ENCODE data around the gene MMP13. TPM values are rescaled to one million over a fixed set of nuclear protein-coding genes. Genes with fewer than 3 reads are reported as not detected.

MMP13 gene
- total RNA-seq, 4 donors from 2014 or later: not detected

GRCh38 chr11:102934735-102935134 is 20.8 kb downstream of the MMP13 start:
- intact Hi-C loops (cut with DNase I; ENCODE audit: low total_unique reads): no loop called here
- no peak for TF ChIP-seq POLR2A (IDR thresholded peaks at IDR 0.05)
- no peak for TF ChIP-seq CTCF (IDR thresholded peaks at IDR 0.05 in 4 of 5, conservative IDR thresholded peaks at IDR 0.05 in 1 of 5)
- no peaks in the 10 kb centered on the region for H3K9me3 ChIP-seq
- H3K27me3 ChIP-seq: no peaks in the 10 kb centered on the region
- no peak for ATAC-seq
- H3K4me1 ChIP-seq: no peaks in the 10 kb centered on the region
- no peak overlapping the region for H3K4me3 ChIP-seq
- in situ Hi-C loops (cut with MboI; ENCODE audit: low sequenced_read_pairs in 4 of 4): loop anchor here in 1 of 4 donors (25.0 kb wide), 1 partner anchor 197 kb away; no protein-coding TSS in a partner anchor
- no peaks in the 10 kb centered on the region for H3K36me3 ChIP-seq
- no peak overlapping the region for H3K27ac ChIP-seq
- no peak for DNase-seq

DNA sequence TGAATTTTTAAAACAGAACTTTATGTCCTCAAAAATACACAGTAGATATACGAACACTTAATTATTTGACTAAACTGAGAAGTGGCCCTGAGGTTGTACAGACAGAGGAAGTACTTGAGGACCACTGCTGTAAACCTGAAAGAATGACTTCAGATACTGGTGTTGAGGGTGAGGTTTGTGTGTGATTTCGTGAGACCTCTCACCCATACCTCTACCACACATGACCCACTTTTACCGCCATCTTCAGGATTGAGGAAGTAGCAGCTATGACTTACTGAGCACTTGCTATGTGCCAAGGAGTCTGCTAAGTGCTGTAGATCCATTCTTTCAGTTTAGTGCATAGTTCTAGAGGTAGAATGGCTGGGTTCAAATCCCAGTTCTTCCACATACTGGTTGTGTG is 21.9 kb downstream of the MMP13 start:
- H3K9me3 ChIP-seq: no peaks in the 10 kb centered on the region
- H3K36me3 ChIP-seq: no peaks in the 10 kb centered on the region
- ATAC-seq: no peak
- no peak overlapping the region for H3K27ac ChIP-seq
- in situ Hi-C loops (cut with MboI; ENCODE audit: low sequenced_read_pairs in 4 of 4) (loop anchor here in 1 of 4 donors (25.0 kb wide), 1 partner anchor 196 kb away; no protein-coding TSS in a partner anchor), intact Hi-C loops (cut with DNase I; ENCODE audit: low total_unique reads) (no loop called here)
- no peak overlapping the region for H3K4me3 ChIP-seq
- no peaks in the 10 kb centered on the region for H3K27me3 ChIP-seq
- TF ChIP-seq CTCF (IDR thresholded peaks at IDR 0.05 in 4 of 5, conservative IDR thresholded peaks at IDR 0.05 in 1 of 5) (no peak), POLR2A (IDR thresholded peaks at IDR 0.05) (no peak)
- DNase-seq: no peak
- H3K4me1 ChIP-seq: no peaks in the 10 kb centered on the region

- Histone ChIP-seq H3K27me3 (no peaks in the 10 kb centered on the region), H3K9me3 (no peaks in the 10 kb centered on the region), H3K4me1 (no peaks in the 10 kb centered on the region), H3K36me3 (no peaks in the 10 kb centered on the region), H3K4me3 (no peak overlapping the region), H3K27ac (no peak overlapping the region)
- ATAC-seq (no peak), DNase-seq (no peak)
- TF ChIP-seq CTCF (IDR thresholded peaks at IDR 0.05 in 4 of 5, conservative IDR thresholded peaks at IDR 0.05 in 1 of 5): no peak
- no peak for TF ChIP-seq POLR2A (IDR thresholded peaks at IDR 0.05)
- in situ Hi-C loops (cut with MboI; ENCODE audit: low sequenced_read_pairs in 4 of 4) (loop anchor here in 1 of 4 donors (25.0 kb wide), 1 partner anchor 195 kb away; no protein-coding TSS in a partner anchor), intact Hi-C loops (cut with DNase I; ENCODE audit: low total_unique reads) (no loop called here)
Measured at GRCh38 chr11:102932678-102933077, 22.9 kb downstream of the MMP13 start.

DNA sequence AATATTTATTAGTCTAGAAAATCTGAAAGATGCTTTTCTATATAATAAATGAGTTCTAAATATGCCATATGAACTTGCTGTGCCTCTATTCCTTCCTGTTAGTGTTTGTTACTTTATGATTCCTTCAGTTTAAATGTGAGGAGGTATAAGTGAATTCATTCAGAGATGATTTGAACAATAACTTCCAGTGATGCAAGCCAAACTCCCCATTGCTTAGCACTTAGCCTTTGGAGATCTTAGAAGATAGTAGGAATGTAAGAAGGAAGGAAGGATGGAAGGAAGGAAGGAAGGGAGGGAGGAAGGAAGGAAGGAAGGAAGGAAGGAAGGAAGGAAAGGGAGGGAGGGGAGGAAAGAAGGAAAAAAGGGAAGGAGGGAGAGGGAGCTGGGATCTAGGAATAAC is 25.1 kb downstream of the MMP13 start:
- no peaks in the 10 kb centered on the region for H3K27me3 ChIP-seq
- no peaks in the 10 kb centered on the region for H3K4me1 ChIP-seq
- in situ Hi-C loops (cut with MboI; ENCODE audit: low sequenced_read_pairs in 4 of 4) (loop anchor here in 1 of 4 donors (25.0 kb wide), 1 partner anchor 193 kb away; no protein-coding TSS in a partner anchor), intact Hi-C loops (cut with DNase I; ENCODE audit: low total_unique reads) (no loop called here)
- no peak overlapping the region for H3K4me3 ChIP-seq
- H3K9me3 ChIP-seq: no peaks in the 10 kb centered on the region
- no peak for TF ChIP-seq POLR2A (IDR thresholded peaks at IDR 0.05)
- no peak for TF ChIP-seq CTCF (IDR thresholded peaks at IDR 0.05 in 4 of 5, conservative IDR thresholded peaks at IDR 0.05 in 1 of 5)
- DNase-seq (no peak), ATAC-seq (no peak)
- no peak overlapping the region for H3K27ac ChIP-seq
- H3K36me3 ChIP-seq: no peaks in the 10 kb centered on the region

DNA sequence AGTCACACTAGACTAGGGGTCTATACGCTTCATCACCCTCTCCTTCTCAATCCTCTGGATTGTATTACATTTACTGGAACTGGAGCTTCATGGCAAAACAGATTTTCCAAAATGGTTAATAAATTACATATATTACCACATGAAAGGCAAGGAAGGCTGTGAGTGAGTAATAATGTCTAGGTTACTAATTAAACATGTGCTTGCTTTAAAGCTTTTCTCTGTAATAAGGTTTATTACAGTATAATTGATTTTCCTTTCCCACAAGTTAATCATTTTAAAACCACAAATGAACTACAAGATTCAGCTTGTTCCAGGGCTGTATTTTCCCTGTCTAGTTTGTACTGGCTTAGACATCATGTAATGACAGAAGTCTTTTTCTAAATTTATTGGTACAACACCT is 25.6 kb downstream of the MMP13 start:
- intact Hi-C loops (cut with DNase I; ENCODE audit: low total_unique reads) (no loop called here), in situ Hi-C loops (cut with MboI; ENCODE audit: low sequenced_read_pairs in 4 of 4) (loop anchor here in 1 of 4 donors (25.0 kb wide), 1 partner anchor 193 kb away; no protein-coding TSS in a partner anchor)
- Histone ChIP-seq H3K36me3 (no peaks in the 10 kb centered on the region), H3K27me3 (no peaks in the 10 kb centered on the region), H3K4me1 (no peaks in the 10 kb centered on the region), H3K4me3 (no peak overlapping the region), H3K9me3 (no peaks in the 10 kb centered on the region), H3K27ac (no peak overlapping the region)
- no peak for ATAC-seq
- DNase-seq: no peak
- TF ChIP-seq POLR2A (IDR thresholded peaks at IDR 0.05): no peak
- TF ChIP-seq CTCF (IDR thresholded peaks at IDR 0.05 in 4 of 5, conservative IDR thresholded peaks at IDR 0.05 in 1 of 5): no peak

All from gastrocnemius medialis (tissue), 4 donors.